BJ (cell line): Measurements from ENCODE around the gene NLRP14. TPM values are rescaled to one million over a fixed set of nuclear protein-coding genes. Genes with fewer than 3 reads are reported as not detected.
A peak's percentile ranks its signal among the peaks of the same experiment; 100 is the strongest.

ENCODE experiments used
- CTCF ChIA-PET: fragments of 350-600 bp; formaldehyde crosslinking; extraction: SDS; loops from one replicate; lab custom pipeline; 2021; ENCODE audit warnings: antibody characterized with exemption, inconsistent platforms; lab: Yijun Ruan, JAX
- POLR2A ChIA-PET: fragments of 300-600 bp; sonication (Branson Sonifier 250); formaldehyde crosslinking; extraction: SDS; loops from one replicate; lab custom pipeline; 2021; ENCODE audit warnings: antibody characterized with exemption; lab: Charles Lee
- DNase-seq: peaks from one replicate; pipeline ENCODE4 v3.0.0-alpha.2; 2011; ENCODE audit warnings: low read depth
- H3K27me3 ChIP-seq: 2 replicates; pipeline ENCODE4 v1.6.0; 2011; ENCODE audit warnings: low read length; ENCODE audit not compliant: control insufficient read depth, insufficient read depth
- H3K36me3 ChIP-seq: 2 replicates; pipeline ENCODE4 v1.5.1; 2011; ENCODE audit warnings: low read length; ENCODE audit not compliant: control insufficient read depth, insufficient read depth
- H3K4me3 ChIP-seq: 2 replicates; pipeline ENCODE4 v1.5.1; 2011; ENCODE audit warnings: low read depth, mild to moderate bottlenecking, control low read depth, low read length
- CTCF ChIP-seq: IDR thresholded peaks from 2 replicates; pipeline ENCODE4 v1.5.1; 2011; ENCODE audit warnings: low read depth, mild to moderate bottlenecking, control low read depth, inconsistent platforms, low read length, moderate library complexity; ENCODE audit not compliant: insufficient read depth
- polyA plus RNA-seq: library from polyadenylated mRNA; depleted of rRNA; stranded (reverse); fragments of >200 nt; gene quantifications from 2 replicates; pipeline ENCODE4 v1.2.3, GENCODE V29; 2011

Gene NLRP14
- polyA plus RNA-seq, 1 experiment = 0.01 TPM

- CTCF ChIA-PET = interaction anchor here (1.5 kb wide), 1 partner anchor 204 kb away, joined by 5 read pairs; no protein-coding TSS in a partner anchor
- TF ChIP-seq CTCF = no peak
- Histone ChIP-seq H3K36me3 (no peaks in the 10 kb centered on the region), H3K4me3 (no peak overlapping the region), H3K27me3 (no peaks in the 10 kb centered on the region)
- POLR2A ChIA-PET = no interaction called here
- DNase-seq = no peak
Observed at GRCh38 chr11:7016011-7016410, 4.3 kb upstream of the NLRP14 start.

GRCh38 chr11:7019500-7020182 is 638 bp upstream of the NLRP14 start:
- TF ChIP-seq CTCF = no peak
- Histone ChIP-seq H3K27me3 (no peaks in the 10 kb centered on the region), H3K4me3 (peak overlapping the region; percentile 56), H3K36me3 (no peaks in the 10 kb centered on the region)
- DNase-seq = no peak
- CTCF ChIA-PET = interaction anchor here (0.7 to 2.7 kb wide), 4 partner anchors 13 to 263 kb away, joined by 3 to 10 read pairs (median 3); no protein-coding TSS in a partner anchor
- POLR2A ChIA-PET = interaction anchor here (0.6 kb wide), 1 partner anchor 284 kb away, joined by 4 read pairs; no protein-coding TSS in a partner anchor

GRCh38 chr11:7021318-7021717 is 1.0 kb downstream of the NLRP14 start:
- DNase-seq = no peak
- CTCF ChIA-PET = interaction anchor here (0.6 to 2.7 kb wide), 6 partner anchors 11 to 323 kb away, joined by 3 to 10 read pairs (median 3); no protein-coding TSS in a partner anchor
- no peak for TF ChIP-seq CTCF
- H3K36me3 ChIP-seq = no peaks in the 10 kb centered on the region
- H3K27me3 ChIP-seq = no peaks in the 10 kb centered on the region
- no peak overlapping the region for H3K4me3 ChIP-seq
- POLR2A ChIA-PET = no interaction called here

- ChIA-PET POLR2A (no interaction called here), CTCF (no interaction called here)
- TF ChIP-seq CTCF = no peak
- no peak for DNase-seq
- Histone ChIP-seq H3K27me3 (no peaks in the 10 kb centered on the region; the same call in none of the 2 replicates), H3K36me3 (no peaks in the 10 kb centered on the region), H3K4me3 (no peak overlapping the region)
Observed at GRCh38 chr11:7028141-7028540, 7.9 kb downstream of the NLRP14 start.

- DNase-seq = no peak
- Histone ChIP-seq H3K27me3 (no peaks in the 10 kb centered on the region; the same call in none of the 2 replicates), H3K4me3 (no peak overlapping the region), H3K36me3 (no peaks in the 10 kb centered on the region)
- POLR2A ChIA-PET = no interaction called here
- CTCF ChIA-PET = no interaction called here
- TF ChIP-seq CTCF = no peak
Observed at GRCh38 chr11:7030836-7031235, 10.6 kb downstream of the NLRP14 start.
